Activated CD4-positive, alpha-beta T cell treated with anti-CD3 and anti-CD28 coated beads for 48 hours (primary cell): ENCODE data around the gene ANOS1.
"Not testable (repeated sequence)": the region's sequence is repeated elsewhere in the genome, so short reads cannot be mapped to it uniquely, and the experiment has no call there.

Experiments used
- DNase-seq: peaks from one replicate; pipeline ENCODE4 v3.0.0-alpha.2; 2020

ANOS1 gene

GRCh38 chrX:8731559-8732395 is at the start of gene ANOS1:
Gene ANOS1 (minus strand): TSS chrX:8732137. CDS start chrX:8732036, 101 bp downstream.
- peak; percentile 2 for DNase-seq

GRCh38 chrX:8773117-8773516 is 41.2 kb upstream of the ANOS1 start:
- DNase-seq, result no peak

- DNase-seq, result no peak
These were observed 28.1 kb upstream of the ANOS1 start for GRCh38 chrX:8760021-8760420.

GRCh38 chrX:8758706-8759105 is 26.8 kb upstream of the ANOS1 start:
- not testable (repeated sequence) for DNase-seq

- DNase-seq, result not testable (repeated sequence)
These were observed 25.9 kb upstream of the ANOS1 start for GRCh38 chrX:8757609-8758389.

GRCh38 chrX:8755813-8756212 is 23.9 kb upstream of the ANOS1 start:
- no peak for DNase-seq

GRCh38 chrX:8755116-8755515 is 23.2 kb upstream of the ANOS1 start:
- DNase-seq, result no peak

- DNase-seq, result no peak
These were observed 17.8 kb upstream of the ANOS1 start for GRCh38 chrX:8749697-8750096.

GRCh38 chrX:8748855-8749254 is 16.9 kb upstream of the ANOS1 start:
- DNase-seq, result no peak

GRCh38 chrX:8743126-8743732 is 11.3 kb upstream of the ANOS1 start:
- DNase-seq, result peak; percentile 67

- no peak for DNase-seq
These were observed 10.0 kb upstream of the ANOS1 start for GRCh38 chrX:8741981-8742380.

- DNase-seq, result peak; percentile 44
These were observed 6.8 kb upstream of the ANOS1 start for GRCh38 chrX:8738588-8739189.

GRCh38 chrX:8737883-8738282 is 5.9 kb upstream of the ANOS1 start:
- DNase-seq, result no peak

- no peak for DNase-seq
These were observed 952 bp downstream of the ANOS1 start for GRCh38 chrX:8730812-8731558.

GRCh38 chrX:8729811-8730210 is 2.1 kb downstream of the ANOS1 start:
- DNase-seq, result no peak

GRCh38 chrX:8728932-8729535 is 2.9 kb downstream of the ANOS1 start:
- no peak for DNase-seq

- DNase-seq, result no peak
These were observed 5.8 kb downstream of the ANOS1 start for GRCh38 chrX:8726031-8726652.

- peak; percentile 2 for DNase-seq
These were observed 7.6 kb downstream of the ANOS1 start for GRCh38 chrX:8724300-8724699.

- DNase-seq, result no peak
These were observed 10.4 kb downstream of the ANOS1 start for GRCh38 chrX:8721536-8721935.

GRCh38 chrX:8720136-8720535 is 11.8 kb downstream of the ANOS1 start:
- no peak for DNase-seq

GRCh38 chrX:8717354-8717753 is 14.6 kb downstream of the ANOS1 start:
- no peak for DNase-seq

- DNase-seq, result no peak
These were observed 17.8 kb downstream of the ANOS1 start for GRCh38 chrX:8714164-8714563.
